ENCODE data around the gene PAX3. TPM values are rescaled to one million over a fixed set of nuclear protein-coding genes. Genes with fewer than 3 reads are reported as not detected.

PAX3 gene
- total RNA-seq, 1 experiment from 2014 or later = not detected

- no TSS peak for BruUV-seq (replicated peaks)
- ChIA-PET CTCF (no interaction called here), POLR2A (ENCODE audit: unreplicated experiment) (no interaction called here)
- Histone ChIP-seq H3K27me3 (ENCODE audit: insufficient read depth, low read depth) (peaks cover 91% of the 10 kb centered on the region), H3K36me3 (ENCODE audit: low read depth) (no peaks in the 10 kb centered on the region), H3K27ac (no peak overlapping the region), H3K79me2 (ENCODE audit: low read depth) (no peaks in the 10 kb centered on the region), H3K4me1 (replicated peaks; ENCODE audit: insufficient read depth) (no peaks in the 10 kb centered on the region), H3K9me2 (ENCODE audit: insufficient read depth) (no peaks in the 10 kb centered on the region), H3K4me2 (no peak overlapping the region), H2AFZ (no peak overlapping the region), H4K20me1 (ENCODE audit: insufficient read depth) (no peaks in the 10 kb centered on the region), H3K4me3 (no peak overlapping the region), H3K9me3 (ENCODE audit: insufficient read depth, low read depth) (no peaks in the 10 kb centered on the region), H3F3A (ENCODE audit: insufficient read depth, low read depth) (no peaks in the 10 kb centered on the region)
- DNase-seq = no peak
- TF ChIP-seq EZH2 (IDR thresholded peaks at IDR 0.05; ENCODE audit: low read depth) (no peak), CTCF (conservative IDR thresholded peaks at IDR 0.05) (no peak)
- intact Hi-C loops (cut with micrococcal nuclease; ENCODE audit: unreplicated experiment) = no loop called here
Measured at GRCh38 chr2:222208010-222208690, 90.6 kb downstream of the PAX3 start.

GRCh38 chr2:222205136-222205535 is 93.7 kb downstream of the PAX3 start:
- Histone ChIP-seq H2AFZ (no peak overlapping the region), H3K27me3 (ENCODE audit: insufficient read depth, low read depth) (peaks cover 89% of the 10 kb centered on the region), H3K9me2 (ENCODE audit: insufficient read depth) (no peaks in the 10 kb centered on the region), H3K9me3 (ENCODE audit: insufficient read depth, low read depth) (no peaks in the 10 kb centered on the region), H3K4me1 (replicated peaks; ENCODE audit: insufficient read depth) (no peaks in the 10 kb centered on the region), H3K36me3 (ENCODE audit: low read depth) (no peaks in the 10 kb centered on the region), H4K20me1 (ENCODE audit: insufficient read depth) (no peaks in the 10 kb centered on the region), H3K27ac (no peak overlapping the region), H3F3A (ENCODE audit: insufficient read depth, low read depth) (no peaks in the 10 kb centered on the region), H3K4me3 (no peak overlapping the region), H3K4me2 (no peak overlapping the region), H3K79me2 (ENCODE audit: low read depth) (no peaks in the 10 kb centered on the region)
- DNase-seq = no peak
- CTCF ChIA-PET = no interaction called here
- intact Hi-C loops (cut with micrococcal nuclease; ENCODE audit: unreplicated experiment) = no loop called here
- POLR2A ChIA-PET (ENCODE audit: unreplicated experiment) = interaction anchor here (0.5 to 0.7 kb wide), 2 partner anchors 82 to 87 kb away, joined by 3 to 12 read pairs; no protein-coding TSS in a partner anchor
- TF ChIP-seq EZH2 (IDR thresholded peaks at IDR 0.05; ENCODE audit: low read depth) (no peak), CTCF (conservative IDR thresholded peaks at IDR 0.05) (no peak)
- no TSS peak for BruUV-seq (replicated peaks)

GRCh38 chr2:222203041-222203440 is 95.8 kb downstream of the PAX3 start:
- ChIA-PET CTCF (no interaction called here), POLR2A (ENCODE audit: unreplicated experiment) (no interaction called here)
- BruUV-seq (replicated peaks) = no TSS peak
- Histone ChIP-seq H3K4me3 (no peak overlapping the region), H3K9me2 (ENCODE audit: insufficient read depth) (no peaks in the 10 kb centered on the region), H3K36me3 (ENCODE audit: low read depth) (no peaks in the 10 kb centered on the region), H3K79me2 (ENCODE audit: low read depth) (no peaks in the 10 kb centered on the region), H3F3A (ENCODE audit: insufficient read depth, low read depth) (no peaks in the 10 kb centered on the region), H3K27ac (no peak overlapping the region), H3K9me3 (ENCODE audit: insufficient read depth, low read depth) (no peaks in the 10 kb centered on the region), H3K27me3 (ENCODE audit: insufficient read depth, low read depth) (peaks cover 93% of the 10 kb centered on the region), H3K4me2 (no peak overlapping the region), H3K4me1 (replicated peaks; ENCODE audit: insufficient read depth) (no peaks in the 10 kb centered on the region), H4K20me1 (ENCODE audit: insufficient read depth) (no peaks in the 10 kb centered on the region), H2AFZ (no peak overlapping the region)
- intact Hi-C loops (cut with micrococcal nuclease; ENCODE audit: unreplicated experiment) = no loop called here
- TF ChIP-seq EZH2 (IDR thresholded peaks at IDR 0.05; ENCODE audit: low read depth) = no peak
- TF ChIP-seq CTCF (conservative IDR thresholded peaks at IDR 0.05) = no peak
- no peak for DNase-seq
